NCI-H510A treated with DMSO at 0.1 percent for 48 hours (cell line): Measurements from ENCODE around the gene SMPDL3A.
A peak's percentile ranks its signal among the peaks of the same experiment; 100 is the strongest.
"Not testable (repeated sequence)": the region's sequence is repeated elsewhere in the genome, so short reads cannot be mapped to it uniquely, and the experiment has no call there.

ENCODE experiments used
- DNase-seq: peaks from one replicate; lab custom pipeline; 2025; lab: John Stamatoyannopoulos, UW

Gene SMPDL3A

GRCh38 chr6:122789182-122790027 lies at the start of gene SMPDL3A:
Gene SMPDL3A (plus strand): TSS chr6:122789258. CDS start chr6:122789347, 89 bp downstream.
- DNase-seq: peak; percentile 66

- no peak for DNase-seq
Measured at GRCh38 chr6:122740091-122740490, 49.0 kb upstream of the SMPDL3A start.

- no peak for DNase-seq
Measured at GRCh38 chr6:122740936-122741335, 48.1 kb upstream of the SMPDL3A start.

GRCh38 chr6:122744247-122744646 lies 44.8 kb upstream of the SMPDL3A start:
- DNase-seq: not testable (repeated sequence)

- peak; percentile 85 for DNase-seq
Measured at GRCh38 chr6:122744856-122745255, 44.2 kb upstream of the SMPDL3A start.

- no peak for DNase-seq
Measured at GRCh38 chr6:122746688-122747087, 42.4 kb upstream of the SMPDL3A start.

GRCh38 chr6:122747573-122747972 lies 41.5 kb upstream of the SMPDL3A start:
- DNase-seq: no peak

GRCh38 chr6:122748945-122749344 lies 40.1 kb upstream of the SMPDL3A start:
- DNase-seq: not testable (repeated sequence)

GRCh38 chr6:122749451-122750050 lies 39.5 kb upstream of the SMPDL3A start:
- peak; percentile 46 for DNase-seq

- no peak for DNase-seq
Measured at GRCh38 chr6:122751326-122751725, 37.7 kb upstream of the SMPDL3A start.

GRCh38 chr6:122752459-122752858 lies 36.6 kb upstream of the SMPDL3A start:
- DNase-seq: no peak

GRCh38 chr6:122753000-122753687 lies 35.9 kb upstream of the SMPDL3A start:
- no peak for DNase-seq

GRCh38 chr6:122753688-122754056 lies 35.4 kb upstream of the SMPDL3A start:
- DNase-seq: no peak

GRCh38 chr6:122754191-122754731 lies 34.8 kb upstream of the SMPDL3A start:
- DNase-seq: no peak

GRCh38 chr6:122755901-122756300 lies 33.2 kb upstream of the SMPDL3A start:
- no peak for DNase-seq

- no peak for DNase-seq
Measured at GRCh38 chr6:122758927-122759334, 30.1 kb upstream of the SMPDL3A start.

GRCh38 chr6:122760330-122760729 lies 28.7 kb upstream of the SMPDL3A start:
- no peak for DNase-seq

- no peak for DNase-seq
Measured at GRCh38 chr6:122766256-122766655, 22.8 kb upstream of the SMPDL3A start.

- no peak for DNase-seq
Measured at GRCh38 chr6:122770835-122771601, 18.0 kb upstream of the SMPDL3A start.

GRCh38 chr6:122772724-122773415 lies 16.2 kb upstream of the SMPDL3A start:
- no peak for DNase-seq

GRCh38 chr6:122775975-122776374 lies 13.1 kb upstream of the SMPDL3A start:
- DNase-seq: no peak
